Kidney (tissue), 14 donors: ENCODE data around the gene VWA3A. TPM values are rescaled to one million over a fixed set of nuclear protein-coding genes. Genes with fewer than 3 reads are reported as not detected.

Experiments used
- DNase-seq, 5 donors: peaks; one replicate each; pipeline ENCODE4 v3.0.0-alpha.2; 2013 to 2020
- FAIRE-seq: peaks from 2 replicates; lab custom pipeline; 2012; peaks lifted over from hg19 to GRCh38; lab: Jason Lieb, UNC
- H3K27ac ChIP-seq, 2 donors: one replicate each; pipeline ENCODE4 v1.7.0; 2013; ENCODE audit warnings: low read depth in 2 of 2, low read length in 2 of 2, inconsistent platforms in 1 of 2
- H3K27me3 ChIP-seq: one replicate; pipeline ENCODE4 v1.7.1; 2013; ENCODE audit warnings: low read length, inconsistent platforms; ENCODE audit not compliant: control insufficient read depth, insufficient read depth
- H3K36me3 ChIP-seq, 3 donors: one replicate each; pipeline versions ENCODE4 v1.7.0 to v1.7.1; 2013; ENCODE audit warnings: low read length in 3 of 3, control low read depth in 1 of 3, inconsistent platforms in 1 of 3; ENCODE audit not compliant: insufficient read depth in 3 of 3, control insufficient read depth in 2 of 3
- H3K4me1 ChIP-seq, 3 donors: one replicate each; pipeline versions ENCODE4 v1.7.0 to v1.7.1; 2013; ENCODE audit warnings: low read length in 3 of 3, inconsistent platforms in 1 of 3, low read depth in 1 of 3; ENCODE audit not compliant: control insufficient read depth in 2 of 3, insufficient read depth in 2 of 3
- H3K4me3 ChIP-seq, 3 donors: one replicate each; pipeline versions ENCODE4 v1.7.0 to v1.8.1; 2013; ENCODE audit warnings: low read length in 3 of 3, control low read depth in 1 of 3, inconsistent platforms in 1 of 3
- H3K9ac ChIP-seq, 3 donors: one replicate each; pipeline versions ENCODE4 v1.7.0 to v1.7.1; 2013; ENCODE audit warnings: low read length in 3 of 3, control low read depth in 1 of 3, inconsistent platforms in 1 of 3
- H3K9me3 ChIP-seq, 3 donors: one replicate each; pipeline versions ENCODE4 v1.7.0 to v1.7.1; 2013; ENCODE audit warnings: low read length in 3 of 3, control low read depth in 1 of 3, inconsistent platforms in 1 of 3; ENCODE audit not compliant: control insufficient read depth in 2 of 3, insufficient read depth in 1 of 3
- CTCF ChIP-seq: IDR thresholded peaks from 3 replicates; pipeline ENCODE4 v1.5.1; 2012; ENCODE audit warnings: mild to moderate bottlenecking, moderate library complexity, borderline replicate concordance; ENCODE audit not compliant: insufficient read depth; ENCODE audit errors: extremely low read depth
- intact Hi-C: fragments of 100-400 bp; cut with DNase I; formaldehyde crosslinking; loops from one replicate; pipeline ENCODE4 v1.11.1; 2022
- polyA plus RNA-seq: library from polyadenylated mRNA; stranded (reverse); fragments of 350-450 nt; fragmentation: Illumina TruSeq; extraction: RNeasy Lipid Tissue Mini Kit (QIAGEN cat#74804); gene quantifications from one replicate; pipeline ENCODE4 v1.2.3, GENCODE V29; 2014; ENCODE audit warnings: low read depth, low replicate concordance; ENCODE audit not compliant: insufficient read depth
- total RNA-seq: library from RNA; stranded (reverse); fragmentation: NEBNext Ultra II Directional; extraction: Animal tissue kit (Norgen Biotek cat#: 25700); gene quantifications from one replicate; pipeline ENCODE4 v1.2.1, GENCODE V29; 2021
- donor health status: control.
- donor health status: control.
- donor health status: control.
- donor health status: control.
- donor health status: control.
- donor health status: DM: yes; HTN: yes; CAD: no.
- donor health status: Normal renal cell carcinoma (clear cell type).

VWA3A gene
- total and polyA plus RNA-seq, 2 donors from 2014 or later: 0.13 to 0.76 TPM

DNA sequence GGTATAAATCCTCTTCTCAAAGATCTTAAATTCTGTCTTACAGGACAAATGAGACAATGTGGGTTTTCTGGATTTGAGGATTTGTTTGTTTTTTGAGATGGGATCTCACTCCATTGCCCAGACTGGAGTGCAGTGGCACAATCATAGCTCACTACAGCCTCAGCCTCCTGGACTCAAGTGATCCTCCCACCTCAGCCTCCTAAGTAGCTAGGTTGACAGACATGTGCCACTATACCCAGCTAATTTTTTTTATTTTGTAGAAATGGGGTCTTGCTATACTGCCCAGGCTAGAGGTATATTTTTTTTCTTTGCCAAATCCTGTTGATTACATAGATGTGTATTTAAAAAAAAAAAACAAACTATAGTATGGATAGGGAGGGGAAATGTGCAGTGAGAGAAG lies 38.2 kb downstream of the VWA3A start:
- no peak for FAIRE-seq
- Histone ChIP-seq H3K4me1 (no peaks in the 10 kb centered on the region), H3K9ac (no peak overlapping the region), H3K9me3 (no peaks in the 10 kb centered on the region), H3K36me3 (no peaks in the 10 kb centered on the region), H3K4me3 (no peak overlapping the region), H3K27me3 (no peaks in the 10 kb centered on the region), H3K27ac (no peak overlapping the region)
- DNase-seq: no peak
- TF ChIP-seq CTCF: no peak
- intact Hi-C loops: no loop called here

DNA sequence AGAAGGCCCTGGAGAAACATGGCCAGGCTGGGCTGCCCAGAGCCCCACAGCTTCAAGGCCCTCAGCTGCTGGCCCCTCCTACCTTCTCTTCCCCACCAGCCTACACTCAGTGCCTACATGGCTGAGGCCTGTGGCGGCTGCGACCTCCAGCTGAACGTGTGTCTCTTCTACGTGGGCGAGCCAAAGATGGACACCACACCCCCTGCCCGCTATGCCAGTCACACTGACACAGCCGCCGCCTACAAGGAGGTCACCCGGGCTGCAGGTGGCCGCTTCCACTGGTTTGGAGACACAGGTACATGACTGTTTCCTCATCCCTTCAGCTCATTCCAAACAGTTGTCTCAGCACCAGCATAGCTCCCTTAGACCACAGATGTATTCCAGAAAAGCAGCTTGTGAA lies 40.5 kb downstream of the VWA3A start:
- Histone ChIP-seq H3K27me3 (no peaks in the 10 kb centered on the region), H3K27ac (no peak overlapping the region), H3K9me3 (no peaks in the 10 kb centered on the region), H3K9ac (no peak overlapping the region), H3K4me3 (no peak overlapping the region), H3K36me3 (no peaks in the 10 kb centered on the region), H3K4me1 (no peaks in the 10 kb centered on the region)
- no peak for FAIRE-seq
- DNase-seq: no peak
- intact Hi-C loops: no loop called here
- no peak for TF ChIP-seq CTCF

GRCh38 chr16:22138482-22138881 lies 46.1 kb downstream of the VWA3A start:
- H3K27ac ChIP-seq: no peak overlapping the region
- H3K9me3 ChIP-seq: no peaks in the 10 kb centered on the region
- DNase-seq: no peak
- H3K9ac ChIP-seq: no peak overlapping the region
- no peaks in the 10 kb centered on the region for H3K4me1 ChIP-seq
- no peak overlapping the region for H3K4me3 ChIP-seq
- no peaks in the 10 kb centered on the region for H3K36me3 ChIP-seq
- no peak for FAIRE-seq
- intact Hi-C loops: no loop called here
- H3K27me3 ChIP-seq: no peaks in the 10 kb centered on the region
- TF ChIP-seq CTCF: no peak

- FAIRE-seq (no peak), DNase-seq (no peak)
- Histone ChIP-seq H3K9me3 (no peaks in the 10 kb centered on the region), H3K27me3 (no peaks in the 10 kb centered on the region), H3K4me3 (no peak overlapping the region), H3K27ac (no peak overlapping the region), H3K4me1 (no peaks in the 10 kb centered on the region), H3K36me3 (no peaks in the 10 kb centered on the region), H3K9ac (no peak overlapping the region)
- TF ChIP-seq CTCF: no peak
- intact Hi-C loops: no loop called here
These were observed 46.7 kb downstream of the VWA3A start for GRCh38 chr16:22139008-22139407.
